HepG2 (cell line): ENCODE results near the gene TNP2. TPM values are rescaled to one million over a fixed set of nuclear protein-coding genes. Genes with fewer than 3 reads are reported as not detected.

Experiments
- AGO1 ChIP-seq: fragments of 200-400 bp; formaldehyde crosslinking; IDR thresholded peaks from 2 replicates; pipeline ENCODE4 v1.6.1; 2017; ENCODE audit warnings: mild to moderate bottlenecking, low read depth, low read length, moderate library complexity; ENCODE audit not compliant: poor library complexity, severe bottlenecking
- EHMT2 ChIP-seq: fragments of 200-600 bp; sonication (generic); IDR thresholded peaks from 2 replicates; pipeline ENCODE4 v1.7.0; 2017; ENCODE audit warnings: antibody characterized with exemption, low read depth, low read length, borderline replicate concordance
- FOXJ3 ChIP-seq: sonication (generic); formaldehyde crosslinking; IDR thresholded peaks from 2 replicates; pipeline ENCODE4 v1.4.0; 2020; ENCODE audit warnings: missing genetic modification reagents, mild to moderate bottlenecking, borderline replicate concordance
- HOXA9 ChIP-seq: sonication (generic); formaldehyde crosslinking; IDR thresholded peaks from 2 replicates; pipeline ENCODE4 v1.8.1; 2022; ENCODE audit warnings: missing genetic modification reagents, mild to moderate bottlenecking, moderate library complexity, borderline replicate concordance
- ISL2 ChIP-seq: sonication (generic); formaldehyde crosslinking; IDR thresholded peaks from 2 replicates; pipeline ENCODE4 v1.5.0; 2020; ENCODE audit warnings: missing genetic modification reagents
- NFE2L1 ChIP-seq: sonication (generic); formaldehyde crosslinking; IDR thresholded peaks from 2 replicates; pipeline ENCODE4 v1.4.0; 2020; ENCODE audit warnings: missing genetic modification reagents, mild to moderate bottlenecking, borderline replicate concordance
- NFRKB ChIP-seq: fragments of 450-650 bp; IDR thresholded peaks from 2 replicates; pipeline ENCODE4 v1.6.1; 2017
- PAX8 ChIP-seq: sonication (generic); formaldehyde crosslinking; IDR thresholded peaks from 2 replicates; pipeline ENCODE4 v1.8.0; 2022; ENCODE audit warnings: mild to moderate bottlenecking, missing genetic modification reagents, borderline replicate concordance
- PITX1 ChIP-seq: sonication (generic); formaldehyde crosslinking; IDR thresholded peaks from 2 replicates; pipeline ENCODE4 v1.5.1; 2020; ENCODE audit warnings: mild to moderate bottlenecking, missing genetic modification reagents
- PLRG1 ChIP-seq: fragments of 450-650 bp; conservative IDR thresholded peaks from 2 replicates; pipeline ENCODE4 v1.6.1; 2016
- PRPF4 ChIP-seq: fragments of 200-400 bp; formaldehyde crosslinking; IDR thresholded peaks from 2 replicates; pipeline ENCODE4 v1.6.1; 2016; ENCODE audit warnings: low read length, low read depth; ENCODE audit not compliant: poor library complexity, severe bottlenecking
- RELA ChIP-seq: sonication (generic); formaldehyde crosslinking; IDR thresholded peaks from 2 replicates; pipeline ENCODE4 v1.4.0; 2020; ENCODE audit warnings: missing genetic modification reagents
- SATB2 ChIP-seq: sonication (generic); formaldehyde crosslinking; IDR thresholded peaks from 2 replicates; pipeline ENCODE4 v1.5.0; 2020; ENCODE audit warnings: missing genetic modification reagents
- SP140L ChIP-seq: sonication (generic); formaldehyde crosslinking; IDR thresholded peaks from 2 replicates; pipeline ENCODE4 v1.4.0; 2020; ENCODE audit warnings: missing genetic modification reagents, borderline replicate concordance
- SP5 ChIP-seq: IDR thresholded peaks from 2 replicates; pipeline ENCODE4 v1.6.1; 2016; ENCODE audit warnings: low read depth, borderline replicate concordance
- TMF1 ChIP-seq: sonication (generic); formaldehyde crosslinking; IDR thresholded peaks from 2 replicates; pipeline ENCODE4 v1.8.1; 2022; ENCODE audit warnings: low read depth, missing genetic modification reagents
- U2AF2 ChIP-seq: fragments of 200-400 bp; formaldehyde crosslinking; IDR thresholded peaks from 2 replicates; pipeline ENCODE4 v1.6.1; 2017; ENCODE audit warnings: low read depth, mild to moderate bottlenecking, low read length
- ZNF30 ChIP-seq: sonication (generic); formaldehyde crosslinking; IDR thresholded peaks from 2 replicates; pipeline ENCODE4 v1.5.0; 2020; ENCODE audit warnings: mild to moderate bottlenecking, missing genetic modification reagents
- ZNF432 ChIP-seq: sonication (generic); formaldehyde crosslinking; IDR thresholded peaks from 2 replicates; pipeline ENCODE4 v1.5.0; 2020; ENCODE audit warnings: missing genetic modification reagents, mild to moderate bottlenecking, borderline replicate concordance
- ZNF572 ChIP-seq: sonication (generic); formaldehyde crosslinking; IDR thresholded peaks from 2 replicates; pipeline ENCODE4 v1.5.1; 2020; ENCODE audit warnings: mild to moderate bottlenecking, missing genetic modification reagents
- ZNF703 ChIP-seq: sonication (generic); formaldehyde crosslinking; IDR thresholded peaks from 2 replicates; pipeline ENCODE4 v1.5.1; 2020; ENCODE audit warnings: missing genetic modification reagents, mild to moderate bottlenecking, moderate library complexity, borderline replicate concordance
- ZNF780A ChIP-seq: sonication (generic); formaldehyde crosslinking; IDR thresholded peaks from 2 replicates; pipeline ENCODE4 v1.8.0; 2022; ENCODE audit warnings: mild to moderate bottlenecking, missing genetic modification reagents, moderate library complexity
- ZNF782 ChIP-seq: sonication (generic); formaldehyde crosslinking; IDR thresholded peaks from 2 replicates; pipeline ENCODE4 v1.4.0; 2020; ENCODE audit warnings: missing genetic modification reagents, mild to moderate bottlenecking, borderline replicate concordance
- ZNF792 ChIP-seq: IDR thresholded peaks from 2 replicates; pipeline ENCODE4 v1.6.1; 2016
- ZNF879 ChIP-seq: sonication (generic); formaldehyde crosslinking; IDR thresholded peaks from 2 replicates; pipeline ENCODE4 v1.8.1; 2023; ENCODE audit warnings: missing genetic modification reagents
- polyA plus RNA-seq, 8 experiments: library from polyadenylated mRNA; depleted of rRNA in 3 of 8; stranded (reverse) in 7 of 8; unstranded in 1 of 8; fragments of >200 nt; fragmentation: Illumina TruSeq in 4 of 8; extraction: Trizol in 4 of 8; gene quantifications; 2 replicates each; pipeline versions ENCODE4 v1.2.1 to v1.2.3, GENCODE V29; 2011 to 2016; ENCODE audit warnings: low read depth in 4 of 8, missing spikeins in 1 of 8, mixed read lengths in 1 of 8; ENCODE audit not compliant: insufficient read depth in 1 of 8
- total RNA-seq, 5 experiments: library from RNA; depleted of rRNA; stranded (reverse); fragments of >200 nt; fragmentation: Illumina TruSeq; extraction: Trizol; gene quantifications; 2 replicates each; pipeline ENCODE4 v1.2.3, GENCODE V29; 2016; ENCODE audit warnings: low read depth in 1 of 5
- TF ChIP-seq, protein P1 (sequence below): sonication (generic); formaldehyde crosslinking; IDR thresholded peaks from 2 replicates; pipeline ENCODE4 v1.8.1; 2023; ENCODE audit warnings: mild to moderate bottlenecking, missing genetic modification reagents, borderline replicate concordance
- TF ChIP-seq, protein P2 (sequence below): sonication (generic); formaldehyde crosslinking; conservative IDR thresholded peaks from 2 replicates; pipeline ENCODE4 v1.4.0; 2020; ENCODE audit warnings: missing genetic modification reagents
- TF ChIP-seq, protein P3 (sequence below): sonication (generic); formaldehyde crosslinking; IDR thresholded peaks from 2 replicates; pipeline ENCODE4 v1.4.0; 2020; ENCODE audit warnings: missing genetic modification reagents
- TF ChIP-seq, protein P4 (sequence below): sonication (generic); formaldehyde crosslinking; IDR thresholded peaks from 2 replicates; pipeline ENCODE4 v1.4.0; 2020; ENCODE audit warnings: missing genetic modification reagents

The TNP2 gene
- total and polyA plus RNA-seq, 2 of the 13 experiments (the other 11 are each of a cell fraction or from before 2014, with no cell fraction given), result not detected

DNA sequence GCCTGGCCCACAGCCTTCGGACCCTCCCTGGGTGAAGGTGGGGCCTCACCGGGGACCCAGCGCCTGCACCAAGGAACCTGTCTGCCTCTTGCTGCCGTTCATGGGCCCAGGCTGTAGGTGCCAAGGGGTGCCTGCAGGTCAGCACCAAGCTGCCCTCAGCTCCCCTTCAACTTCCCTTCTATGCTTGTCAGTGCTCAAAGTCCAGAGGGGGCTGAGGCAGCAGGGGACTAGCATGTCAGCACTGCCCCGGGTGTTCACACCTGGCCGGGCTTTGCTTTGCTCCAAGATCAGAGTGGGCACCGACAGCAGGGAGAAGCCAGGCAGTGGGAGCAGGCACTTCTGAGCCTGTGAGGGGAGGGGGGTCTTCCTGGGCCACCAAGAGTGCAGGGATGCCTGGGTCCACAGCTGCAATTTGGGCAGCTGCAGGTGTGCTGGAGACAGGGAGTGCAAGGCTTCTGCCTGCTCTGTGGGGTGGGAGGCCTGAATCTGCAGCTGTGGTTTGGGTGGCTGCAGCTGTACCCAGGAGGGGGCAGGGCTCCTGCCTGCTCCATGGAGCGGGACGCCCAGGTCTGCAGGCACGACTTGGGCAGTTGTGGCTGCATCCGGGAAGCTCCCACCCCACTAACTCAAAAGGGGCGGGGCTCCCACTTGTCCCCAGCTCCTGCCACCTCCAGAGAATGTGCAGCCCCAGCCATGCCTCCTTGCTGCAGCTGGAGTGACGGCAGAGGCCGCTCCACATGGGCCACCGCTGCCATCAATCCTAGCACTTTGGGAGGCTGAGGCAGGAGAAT, 39.6 kb upstream of the TNP2 start (continued):
- peak; percentile 87 for TF ChIP-seq PITX1 (CRISPR knock-in tag)
- TF ChIP-seq ZNF432 (CRISPR knock-in tag), result no peak
- no peak for TF ChIP-seq ZNF572 (CRISPR knock-in tag)
- no peak for TF ChIP-seq EHMT2
- TF ChIP-seq NFRKB, result no peak
- no peak for TF ChIP-seq HOXA9
- TF ChIP-seq ZNF792 (CRISPR knock-in tag), result peak; percentile 34
- TF ChIP-seq, protein P1, sequence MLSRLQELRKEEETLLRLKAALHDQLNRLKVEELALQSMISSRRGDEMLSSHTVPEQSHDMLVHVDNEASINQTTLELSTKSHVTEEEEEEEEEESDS (CRISPR knock-in tag), result 0 out of 2 replicates have a peak, but pooled peaks have one; percentile 2
- no peak for TF ChIP-seq AGO1
- no peak for TF ChIP-seq ZNF782
- TF ChIP-seq, protein P2, sequence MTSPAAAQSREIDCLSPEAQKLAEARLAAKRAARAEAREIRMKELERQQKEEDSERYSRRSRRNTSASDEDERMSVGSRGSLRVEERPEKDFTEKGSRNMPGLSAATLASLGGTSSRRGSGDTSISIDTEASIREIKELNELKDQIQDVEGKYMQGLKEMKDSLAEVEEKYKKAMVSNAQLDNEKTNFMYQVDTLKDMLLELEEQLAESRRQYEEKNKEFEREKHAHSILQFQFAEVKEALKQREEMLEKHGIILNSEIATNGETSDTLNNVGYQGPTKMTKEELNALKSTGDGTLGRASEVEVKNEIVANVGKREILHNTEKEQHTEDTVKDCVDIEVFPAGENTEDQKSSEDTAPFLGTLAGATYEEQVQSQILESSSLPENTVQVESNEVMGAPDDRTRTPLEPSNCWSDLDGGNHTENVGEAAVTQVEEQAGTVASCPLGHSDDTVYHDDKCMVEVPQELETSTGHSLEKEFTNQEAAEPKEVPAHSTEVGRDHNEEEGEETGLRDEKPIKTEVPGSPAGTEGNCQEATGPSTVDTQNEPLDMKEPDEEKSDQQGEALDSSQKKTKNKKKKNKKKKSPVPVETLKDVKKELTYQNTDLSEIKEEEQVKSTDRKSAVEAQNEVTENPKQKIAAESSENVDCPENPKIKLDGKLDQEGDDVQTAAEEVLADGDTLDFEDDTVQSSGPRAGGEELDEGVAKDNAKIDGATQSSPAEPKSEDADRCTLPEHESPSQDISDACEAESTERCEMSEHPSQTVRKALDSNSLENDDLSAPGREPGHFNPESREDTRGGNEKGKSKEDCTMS (CRISPR knock-in tag), result 0 out of 2 replicates have a peak, but pooled peaks have one; percentile 46
- TF ChIP-seq PAX8, result no peak
- TF ChIP-seq ZNF703 (CRISPR knock-in tag), result peak; percentile 60; the same call in 1 of the 2 replicates
- TF ChIP-seq, protein P3, sequence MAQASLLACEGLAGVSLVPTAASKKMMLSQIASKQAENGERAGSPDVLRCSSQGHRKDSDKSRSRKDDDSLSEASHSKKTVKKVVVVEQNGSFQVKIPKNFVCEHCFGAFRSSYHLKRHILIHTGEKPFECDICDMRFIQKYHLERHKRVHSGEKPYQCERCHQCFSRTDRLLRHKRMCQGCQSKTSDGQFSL (CRISPR knock-in tag), result no peak
- TF ChIP-seq ISL2 (CRISPR knock-in tag), result no peak
- TF ChIP-seq ZNF879 (CRISPR knock-in tag), result no peak
- no peak for TF ChIP-seq FOXJ3
- no peak for TF ChIP-seq ZNF780A (CRISPR knock-in tag)
- TF ChIP-seq PLRG1, result no peak
- no peak for TF ChIP-seq ZNF30 (CRISPR knock-in tag)
- no peak for TF ChIP-seq NFE2L1 (CRISPR knock-in tag)
- TF ChIP-seq RELA (CRISPR knock-in tag), result no peak
- TF ChIP-seq SP140L (CRISPR knock-in tag), result no peak
- TF ChIP-seq SP5, result peak; percentile 86
- no peak for TF ChIP-seq U2AF2
- TF ChIP-seq PRPF4, result no peak
- no peak; the same call in 1 of the 2 replicates for TF ChIP-seq TMF1 (CRISPR knock-in tag)
- TF ChIP-seq, protein P4, sequence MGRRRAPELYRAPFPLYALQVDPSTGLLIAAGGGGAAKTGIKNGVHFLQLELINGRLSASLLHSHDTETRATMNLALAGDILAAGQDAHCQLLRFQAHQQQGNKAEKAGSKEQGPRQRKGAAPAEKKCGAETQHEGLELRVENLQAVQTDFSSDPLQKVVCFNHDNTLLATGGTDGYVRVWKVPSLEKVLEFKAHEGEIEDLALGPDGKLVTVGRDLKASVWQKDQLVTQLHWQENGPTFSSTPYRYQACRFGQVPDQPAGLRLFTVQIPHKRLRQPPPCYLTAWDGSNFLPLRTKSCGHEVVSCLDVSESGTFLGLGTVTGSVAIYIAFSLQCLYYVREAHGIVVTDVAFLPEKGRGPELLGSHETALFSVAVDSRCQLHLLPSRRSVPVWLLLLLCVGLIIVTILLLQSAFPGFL (CRISPR knock-in tag), result no peak
- no peak for TF ChIP-seq SATB2 (CRISPR knock-in tag)
